Calu3 (cell line): ENCODE data around the gene CCDC177. TPM values are rescaled to one million over a fixed set of nuclear protein-coding genes. Genes with fewer than 3 reads are reported as not detected.

Experiments
- BruUV-seq: library from RNA; stranded (reverse); fragments of 400-500 nt; replicated peaks from 2 replicates; lab custom pipeline; 2021; lab: Mats Ljungman, UMichigan
- CTCF ChIA-PET: fragments of 300-600 bp; sonication (Branson Sonifier 250); formaldehyde crosslinking; loops from one replicate; lab custom pipeline; 2022; ENCODE audit warnings: antibody characterized with exemption; lab: Charles Lee
- DNase-seq: peaks from one replicate; pipeline ENCODE4 v3.0.0; 2022
- H3K27ac Mint-ChIP-seq: one replicate; pipeline ENCODE4 v1.8.0; 2022; ENCODE audit warnings: mixed read lengths; ENCODE audit not compliant: unreplicated experiment
- H3K27me3 Mint-ChIP-seq: one replicate; pipeline ENCODE4 v1.8.0; 2022; ENCODE audit warnings: mixed read lengths; ENCODE audit not compliant: unreplicated experiment
- H3K36me3 Mint-ChIP-seq: one replicate; pipeline ENCODE4 v1.8.0; 2022; ENCODE audit warnings: mild to moderate bottlenecking, moderate library complexity, mixed read lengths; ENCODE audit not compliant: insufficient read depth, unreplicated experiment
- H3K4me1 Mint-ChIP-seq: one replicate; pipeline ENCODE4 v1.8.0; 2022; ENCODE audit warnings: mild to moderate bottlenecking, low read depth, mixed read lengths; ENCODE audit not compliant: unreplicated experiment
- H3K4me3 Mint-ChIP-seq: one replicate; pipeline ENCODE4 v1.8.0; 2022; ENCODE audit warnings: mild to moderate bottlenecking, low read depth, moderate library complexity, mixed read lengths; ENCODE audit not compliant: unreplicated experiment
- H3K9me3 Mint-ChIP-seq: one replicate; pipeline ENCODE4 v1.8.0; 2022; ENCODE audit warnings: low read depth, mixed read lengths; ENCODE audit not compliant: unreplicated experiment
- CTCF ChIP-seq: fragments of 200-600 bp; IDR thresholded peaks from one replicate; pipeline ENCODE4 v1.8.0; 2022; ENCODE audit warnings: antibody characterized with exemption; ENCODE audit not compliant: unreplicated experiment
- intact Hi-C: fragments of 100-400 bp; cut with micrococcal nuclease; formaldehyde crosslinking; loops from one replicate; pipeline ENCODE4 v1.10.0; 2022; ENCODE audit not compliant: unreplicated experiment
- total RNA-seq: library from RNA; stranded (reverse); gene quantifications from 2 replicates; pipeline ENCODE4 v1.2.3, GENCODE V29; 2022

The CCDC177 gene
- total RNA-seq, 1 experiment from 2014 or later: not detected

GRCh38 chr14:69574954-69575295 lies 254 bp upstream of the CCDC177 start:
- peak overlapping the region; percentile 55 for H3K4me3 Mint-ChIP-seq
- H3K4me1 Mint-ChIP-seq: peaks cover 14% of the 10 kb centered on the region
- no TSS peak for BruUV-seq
- no peak overlapping the region for H3K27ac Mint-ChIP-seq
- no peak for TF ChIP-seq CTCF
- DNase-seq: no peak
- no peaks in the 10 kb centered on the region for H3K9me3 Mint-ChIP-seq
- H3K27me3 Mint-ChIP-seq: peaks cover 59% of the 10 kb centered on the region
- CTCF ChIA-PET: interaction anchor here (0.9 to 1.2 kb wide), 3 partner anchors 39 to 332 kb away, joined by 3 to 7 read pairs (median 3); no protein-coding TSS in a partner anchor
- peaks cover 22% of the 10 kb centered on the region for H3K36me3 Mint-ChIP-seq
- intact Hi-C loops: loop anchor here (1.0 to 10.0 kb wide), 4 partner anchors 40 to 332 kb away; no protein-coding TSS in a partner anchor

- H3K27ac Mint-ChIP-seq: no peak overlapping the region
- no peak for DNase-seq
- BruUV-seq: no TSS peak
- H3K9me3 Mint-ChIP-seq: no peaks in the 10 kb centered on the region
- intact Hi-C loops: loop anchor here (1.0 to 10.0 kb wide), 4 partner anchors 39 to 331 kb away; no protein-coding TSS in a partner anchor
- H3K27me3 Mint-ChIP-seq: peaks cover 70% of the 10 kb centered on the region
- peaks cover 8% of the 10 kb centered on the region for H3K4me1 Mint-ChIP-seq
- H3K4me3 Mint-ChIP-seq: peak overlapping the region; percentile 55
- no peak for TF ChIP-seq CTCF
- CTCF ChIA-PET: interaction anchor here (0.9 to 1.4 kb wide), 3 partner anchors 29 to 38 kb away, joined by 3 to 6 read pairs (median 3); no protein-coding TSS in a partner anchor
- peaks cover 22% of the 10 kb centered on the region for H3K36me3 Mint-ChIP-seq
These were observed 824 bp downstream of the CCDC177 start for GRCh38 chr14:69573831-69574262.

- no peak for TF ChIP-seq CTCF
- CTCF ChIA-PET: interaction anchor here (0.6 to 1.4 kb wide), 5 partner anchors 28 to 340 kb away, joined by 3 to 6 read pairs (median 3); no protein-coding TSS in a partner anchor
- no peak for DNase-seq
These were observed 1.4 kb downstream of the CCDC177 start for GRCh38 chr14:69573205-69573830.

GRCh38 chr14:69572841-69573135 lies 1.9 kb downstream of the CCDC177 start:
- DNase-seq: no peak
- intact Hi-C loops: loop anchor here (10.0 kb wide), 1 partner anchor 98 kb away; no protein-coding TSS in a partner anchor
- H3K27ac Mint-ChIP-seq: no peak overlapping the region
- H3K36me3 Mint-ChIP-seq: peaks cover 22% of the 10 kb centered on the region
- CTCF ChIA-PET: interaction anchor here (0.6 to 1.6 kb wide), 3 partner anchors 38 to 339 kb away, joined by 3 to 4 read pairs (median 3); no protein-coding TSS in a partner anchor
- no peak for TF ChIP-seq CTCF
- no TSS peak for BruUV-seq
- peaks cover 8% of the 10 kb centered on the region for H3K4me1 Mint-ChIP-seq
- peaks cover 81% of the 10 kb centered on the region for H3K27me3 Mint-ChIP-seq
- H3K4me3 Mint-ChIP-seq: peak overlapping the region; percentile 69
- H3K9me3 Mint-ChIP-seq: no peaks in the 10 kb centered on the region

More at GRCh38 chr14:69573205-69573830, 1.4 kb downstream of the CCDC177 start:
- Mint-ChIP-seq H3K4me3 (peak overlapping the region; percentile 55), H3K27me3 (peaks cover 76% of the 10 kb centered on the region), H3K27ac (no peak overlapping the region), H3K36me3 (peaks cover 22% of the 10 kb centered on the region), H3K9me3 (no peaks in the 10 kb centered on the region), H3K4me1 (peaks cover 8% of the 10 kb centered on the region)
- intact Hi-C loops: loop anchor here (10.0 kb wide), 1 partner anchor 99 kb away; no protein-coding TSS in a partner anchor
- no TSS peak for BruUV-seq
